ENCODE results near the gene TMEM156. TPM values are rescaled to one million over a fixed set of nuclear protein-coding genes. Genes with fewer than 3 reads are reported as not detected.

TMEM156 gene
- total RNA-seq, 6 donors from 2014 or later, result 0.30 to 1.8 (median 1.0) TPM; not detected in 1

GRCh38 chr4:38957893-38958292 lies 74.3 kb downstream of the TMEM156 start:
- Histone ChIP-seq H3K36me3 (no peaks in the 10 kb centered on the region), H3K4me3 (no peak overlapping the region), H3K9me3 (no peaks in the 10 kb centered on the region), H3K4me1 (no peaks in the 10 kb centered on the region), H3K27me3 (no peaks in the 10 kb centered on the region), H3K27ac (no peak overlapping the region)
- WGBS, 2 donors, result 87 to 90% methylated on average over 3 of the region's 3 CpGs
- DNase-seq (no peak), ATAC-seq (ENCODE audit: low FRiP score in 2 of 2) (no peak)
- TF ChIP-seq EP300 (IDR thresholded peaks at IDR 0.05), result no peak
- no peak for TF ChIP-seq CTCF (IDR thresholded peaks at IDR 0.05)
- no peak for TF ChIP-seq POLR2AphosphoS5 (IDR thresholded peaks at IDR 0.05)
- TF ChIP-seq POLR2A (IDR thresholded peaks at IDR 0.05), result no peak

GRCh38 chr4:38957261-38957815 lies 74.9 kb downstream of the TMEM156 start:
- no peaks in the 10 kb centered on the region for H3K36me3 ChIP-seq
- H3K4me1 ChIP-seq, result no peaks in the 10 kb centered on the region
- WGBS, 2 donors, result 60 to 61% methylated on average over 5 of the region's 5 CpGs
- H3K4me3 ChIP-seq, result no peak overlapping the region
- no peak for ATAC-seq (ENCODE audit: low FRiP score in 2 of 2)
- H3K27ac ChIP-seq, result no peak overlapping the region
- DNase-seq, result no peak
- no peaks in the 10 kb centered on the region for H3K9me3 ChIP-seq
- H3K27me3 ChIP-seq, result no peaks in the 10 kb centered on the region
- TF ChIP-seq EP300 (IDR thresholded peaks at IDR 0.05) (no peak), POLR2A (IDR thresholded peaks at IDR 0.05) (no peak), POLR2AphosphoS5 (IDR thresholded peaks at IDR 0.05) (no peak), CTCF (IDR thresholded peaks at IDR 0.05) (no peak)

GRCh38 chr4:38955957-38956356 lies 76.3 kb downstream of the TMEM156 start:
- no peak overlapping the region for H3K4me3 ChIP-seq
- no peaks in the 10 kb centered on the region for H3K27me3 ChIP-seq
- 87% methylated on average over 4 of the region's 4 CpGs for WGBS, 2 donors
- ATAC-seq (ENCODE audit: low FRiP score in 2 of 2) (no peak), DNase-seq (no peak)
- no peak overlapping the region for H3K27ac ChIP-seq
- H3K9me3 ChIP-seq, result no peaks in the 10 kb centered on the region
- no peaks in the 10 kb centered on the region for H3K4me1 ChIP-seq
- no peak for TF ChIP-seq EP300 (IDR thresholded peaks at IDR 0.05)
- TF ChIP-seq CTCF (IDR thresholded peaks at IDR 0.05), result no peak
- TF ChIP-seq POLR2AphosphoS5 (IDR thresholded peaks at IDR 0.05), result no peak
- no peaks in the 10 kb centered on the region for H3K36me3 ChIP-seq

GRCh38 chr4:38954727-38955126 lies 77.5 kb downstream of the TMEM156 start:
- H3K27ac ChIP-seq, result no peak overlapping the region
- DNase-seq (no peak), ATAC-seq (ENCODE audit: low FRiP score in 2 of 2) (no peak)
- no peak overlapping the region for H3K4me3 ChIP-seq
- no peaks in the 10 kb centered on the region for H3K36me3 ChIP-seq
- TF ChIP-seq EP300 (IDR thresholded peaks at IDR 0.05), result no peak
- TF ChIP-seq POLR2A (IDR thresholded peaks at IDR 0.05), result no peak
- TF ChIP-seq POLR2AphosphoS5 (IDR thresholded peaks at IDR 0.05), result no peak
- TF ChIP-seq CTCF (IDR thresholded peaks at IDR 0.05), result no peak
- peaks cover 0 to under 1% (median 0%) of the 10 kb centered on the region in 4 donors for H3K4me1 ChIP-seq
- H3K27me3 ChIP-seq, result no peaks in the 10 kb centered on the region
- H3K9me3 ChIP-seq, result no peaks in the 10 kb centered on the region

GRCh38 chr4:38952017-38952416 lies 80.2 kb downstream of the TMEM156 start:
- ATAC-seq (ENCODE audit: low FRiP score in 2 of 2) (no peak), DNase-seq (no peak)
- 24 to 40% methylated on average over 1 of the region's 1 CpG for WGBS, 2 donors
- Histone ChIP-seq H3K36me3 (no peaks in the 10 kb centered on the region), H3K27ac (no peak overlapping the region), H3K9me3 (no peaks in the 10 kb centered on the region), H3K27me3 (no peaks in the 10 kb centered on the region), H3K4me1 (peaks cover 0 to 11% (median 3%) of the 10 kb centered on the region in 4 donors), H3K4me3 (no peak overlapping the region)
- TF ChIP-seq CTCF (IDR thresholded peaks at IDR 0.05) (no peak), POLR2AphosphoS5 (IDR thresholded peaks at IDR 0.05) (no peak), POLR2A (IDR thresholded peaks at IDR 0.05) (no peak), EP300 (IDR thresholded peaks at IDR 0.05) (no peak)

Measured in upper lobe of left lung (tissue), 6 donors.